Fibroblast of lung (primary cell): ENCODE data around the gene FRA10AC1. TPM values are rescaled to one million over a fixed set of nuclear protein-coding genes. Genes with fewer than 3 reads are reported as not detected.

Experiments used
- DNase-seq, 2 donors: peaks; one replicate each; pipeline versions ENCODE4 v3.0.0 to v3.0.0-alpha.2; 2010; ENCODE audit warnings: low read depth in 2 of 2
- H2AFZ ChIP-seq: 2 replicates; pipeline ENCODE4 v1.5.1; 2012; ENCODE audit warnings: low read length, control low read depth, inconsistent platforms
- H3K27ac ChIP-seq: 2 replicates; pipeline ENCODE4 v1.5.1; 2011; ENCODE audit warnings: low read length, control low read depth; ENCODE audit not compliant: insufficient read depth
- H3K27me3 ChIP-seq: 2 replicates; pipeline ENCODE4 v1.5.1; 2011; ENCODE audit warnings: mild to moderate bottlenecking, low read length; ENCODE audit not compliant: control insufficient read depth, insufficient read depth
- H3K36me3 ChIP-seq: 2 replicates; pipeline ENCODE4 v1.5.1; 2011; ENCODE audit warnings: low read length; ENCODE audit not compliant: control insufficient read depth, insufficient read depth
- H3K4me1 ChIP-seq: 2 replicates; pipeline ENCODE4 v1.5.1; 2011; ENCODE audit warnings: low read length; ENCODE audit not compliant: control insufficient read depth, insufficient read depth; ENCODE audit errors: extremely low read depth
- H3K4me2 ChIP-seq: 2 replicates; pipeline ENCODE4 v1.5.1; 2011; ENCODE audit warnings: low read length, control low read depth; ENCODE audit not compliant: insufficient read depth; ENCODE audit errors: extremely low read depth
- H3K4me3 ChIP-seq, 4 experiments: fragments of 200-600 bp in 1 of 4; sonication (generic) in 1 of 4; replicated peaks in 1 of 4; 2 replicates each; pipeline ENCODE4 v1.5.1; 2011 to 2016; ENCODE audit warnings: low read length in 4 of 4, low read depth in 3 of 4, mild to moderate bottlenecking in 3 of 4, control low read depth in 2 of 4, inconsistent platforms in 1 of 4, mixed read lengths in 1 of 4; ENCODE audit not compliant: insufficient read depth in 1 of 4; ENCODE audit errors: control extremely low read depth in 1 of 4
- H3K79me2 ChIP-seq: 2 replicates; pipeline ENCODE4 v1.5.1; 2012; ENCODE audit warnings: mild to moderate bottlenecking, low read length, inconsistent platforms; ENCODE audit not compliant: control insufficient read depth, insufficient read depth
- H3K9ac ChIP-seq: 2 replicates; pipeline ENCODE4 v1.5.1; 2011; ENCODE audit warnings: mild to moderate bottlenecking, low read length, control low read depth; ENCODE audit not compliant: insufficient read depth
- H3K9me3 ChIP-seq: 2 replicates; pipeline ENCODE4 v1.5.1; 2012; ENCODE audit warnings: low read depth, low read length; ENCODE audit not compliant: control insufficient read depth, insufficient read depth
- H4K20me1 ChIP-seq: 2 replicates; pipeline ENCODE4 v1.5.1; 2011; ENCODE audit warnings: low read length; ENCODE audit not compliant: control insufficient read depth, insufficient read depth; ENCODE audit errors: extremely low read depth
- EZH2 ChIP-seq: IDR thresholded peaks from 2 replicates; pipeline ENCODE4 v1.5.1; 2012; ENCODE audit warnings: low read length, control low read depth, mild to moderate bottlenecking; ENCODE audit errors: missing control alignments
- polyA plus RNA-seq, 2 donors: library from polyadenylated mRNA; depleted of rRNA in 1 of 2; stranded (reverse) in 1 of 2; unstranded in 1 of 2; fragments of >200 nt; gene quantifications; 2 replicates each; pipeline ENCODE4 v1.2.1, GENCODE V29; 2011 to 2012; ENCODE audit warnings: missing spikeins in 1 of 2
- total RNA-seq: library from RNA; depleted of rRNA; stranded (reverse); fragments of >200 nt; gene quantifications from 2 replicates; pipeline ENCODE4 v1.2.1, GENCODE V29; 2014
- TF ChIP-seq, protein P1 (sequence below), 2 donors: IDR thresholded peaks in 1 of 2; conservative IDR thresholded peaks in 1 of 2; 1 replicate in 1 of 2; 2 replicates in 1 of 2; pipeline ENCODE4 v1.5.1; 2011 to 2012; ENCODE audit warnings: low read length in 2 of 2, control low read depth in 1 of 2, inconsistent platforms in 1 of 2, low read depth in 1 of 2, mild to moderate bottlenecking in 1 of 2

FRA10AC1 gene
- total and polyA plus RNA-seq, 2 donors (not counting 1 experiment from before 2014, with no cell fraction given) = 7.1 to 9.4 TPM

DNA sequence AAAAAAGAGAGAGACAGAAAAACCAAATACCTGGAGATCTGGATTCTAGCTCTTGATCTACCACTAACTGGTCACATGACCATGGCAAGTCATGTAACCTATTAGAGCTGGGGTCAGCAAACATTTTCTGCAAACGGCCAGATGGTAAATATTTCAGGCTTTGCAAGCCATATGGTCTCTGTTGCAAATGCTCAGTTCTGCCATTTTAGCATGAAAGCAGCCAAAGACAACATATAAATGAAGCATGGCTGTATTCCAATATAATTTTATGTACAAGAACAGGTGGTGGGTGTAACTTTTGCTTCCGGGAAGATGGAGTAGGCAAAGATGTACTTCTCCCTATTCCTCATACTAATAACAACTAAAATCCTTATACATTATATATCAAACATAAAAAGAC lies 6.7 kb downstream of the FRA10AC1 start:
- Histone ChIP-seq H3K27ac (no peak overlapping the region), H3K27me3 (no peaks in the 10 kb centered on the region)

DNA sequence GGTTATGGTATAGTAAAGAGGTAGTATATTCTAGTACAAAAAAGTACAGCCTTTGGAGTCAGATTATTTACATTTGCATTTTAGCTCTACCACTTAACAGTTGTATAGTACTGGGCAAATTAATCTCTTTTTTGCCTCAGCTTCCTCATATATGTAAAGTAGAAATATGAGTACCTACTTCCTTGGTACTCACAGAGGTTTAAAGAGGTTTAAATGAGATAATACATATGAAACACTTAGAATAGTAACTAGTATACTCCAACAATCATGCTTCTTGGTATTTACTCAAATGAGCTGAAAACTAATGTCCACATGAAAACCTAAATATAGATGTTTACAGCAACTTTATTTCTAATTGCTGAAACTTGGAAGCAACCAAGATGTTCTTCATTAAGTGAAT lies 14.7 kb downstream of the FRA10AC1 start:
- Histone ChIP-seq H3K27me3 (no peaks in the 10 kb centered on the region), H3K4me1 (no peaks in the 10 kb centered on the region), H4K20me1 (no peaks in the 10 kb centered on the region), H3K36me3 (no peaks in the 10 kb centered on the region), H2AFZ (no peak overlapping the region), H3K9ac (no peak overlapping the region), H3K27ac (no peak overlapping the region), H3K79me2 (no peaks in the 10 kb centered on the region), H3K4me2 (no peak overlapping the region), H3K9me3 (no peaks in the 10 kb centered on the region), H3K4me3 (no peak overlapping the region)
- no peak for DNase-seq
- no peak for TF ChIP-seq EZH2
- TF ChIP-seq, protein P1, sequence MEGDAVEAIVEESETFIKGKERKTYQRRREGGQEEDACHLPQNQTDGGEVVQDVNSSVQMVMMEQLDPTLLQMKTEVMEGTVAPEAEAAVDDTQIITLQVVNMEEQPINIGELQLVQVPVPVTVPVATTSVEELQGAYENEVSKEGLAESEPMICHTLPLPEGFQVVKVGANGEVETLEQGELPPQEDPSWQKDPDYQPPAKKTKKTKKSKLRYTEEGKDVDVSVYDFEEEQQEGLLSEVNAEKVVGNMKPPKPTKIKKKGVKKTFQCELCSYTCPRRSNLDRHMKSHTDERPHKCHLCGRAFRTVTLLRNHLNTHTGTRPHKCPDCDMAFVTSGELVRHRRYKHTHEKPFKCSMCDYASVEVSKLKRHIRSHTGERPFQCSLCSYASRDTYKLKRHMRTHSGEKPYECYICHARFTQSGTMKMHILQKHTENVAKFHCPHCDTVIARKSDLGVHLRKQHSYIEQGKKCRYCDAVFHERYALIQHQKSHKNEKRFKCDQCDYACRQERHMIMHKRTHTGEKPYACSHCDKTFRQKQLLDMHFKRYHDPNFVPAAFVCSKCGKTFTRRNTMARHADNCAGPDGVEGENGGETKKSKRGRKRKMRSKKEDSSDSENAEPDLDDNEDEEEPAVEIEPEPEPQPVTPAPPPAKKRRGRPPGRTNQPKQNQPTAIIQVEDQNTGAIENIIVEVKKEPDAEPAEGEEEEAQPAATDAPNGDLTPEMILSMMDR (conservative IDR thresholded peaks at IDR 0.05 in 1 of 2, IDR thresholded peaks at IDR 0.05 in 1 of 2; ENCODE audit: low read depth in 1 of 2, low read length in 2 of 2) = no peak

More for the DNA sequence above, 6.7 kb downstream of the FRA10AC1 start:
- H3K9ac ChIP-seq = no peak overlapping the region
- H3K79me2 ChIP-seq = no peaks in the 10 kb centered on the region
- H3K9me3 ChIP-seq = no peaks in the 10 kb centered on the region
- H4K20me1 ChIP-seq = no peaks in the 10 kb centered on the region
- no peak overlapping the region for H3K4me3 ChIP-seq
- no peaks in the 10 kb centered on the region for H3K36me3 ChIP-seq
- no peaks in the 10 kb centered on the region for H3K4me1 ChIP-seq
- TF ChIP-seq, protein P1 (conservative IDR thresholded peaks at IDR 0.05 in 1 of 2, IDR thresholded peaks at IDR 0.05 in 1 of 2; ENCODE audit: low read depth in 1 of 2, low read length in 2 of 2) = no peak
- no peak for TF ChIP-seq EZH2
- peak in 1 of 2 donors; percentile 17 for DNase-seq
- no peak overlapping the region for H2AFZ ChIP-seq
- no peak overlapping the region for H3K4me2 ChIP-seq

DNA sequence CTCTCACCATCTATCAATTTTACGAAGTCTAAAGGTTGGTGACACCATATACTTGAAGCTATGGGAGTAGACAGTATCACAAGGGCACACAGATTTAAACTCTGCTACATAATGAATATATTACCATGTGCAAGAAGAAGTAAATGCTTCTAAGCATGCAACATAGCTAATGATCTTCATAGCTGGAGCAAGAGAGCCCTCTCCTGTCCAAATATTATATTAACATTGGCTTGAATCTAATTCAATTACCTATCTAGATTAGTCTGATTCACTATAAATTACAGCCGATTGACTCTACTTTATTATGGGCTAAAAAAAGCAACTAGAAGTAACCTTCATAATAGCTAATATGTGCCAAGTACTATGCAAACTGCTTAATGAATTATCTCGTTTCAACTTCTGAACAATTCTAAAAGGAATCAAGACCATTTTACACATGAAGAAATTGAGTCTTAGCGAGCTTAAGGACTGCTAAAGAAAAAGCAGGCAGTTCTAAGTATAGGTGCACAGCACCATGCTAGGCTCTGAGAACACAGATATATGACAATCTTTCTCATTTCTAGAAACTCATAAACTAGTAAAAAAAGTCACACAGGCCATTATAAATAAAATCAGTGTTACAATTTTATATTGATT lies 21.9 kb downstream of the FRA10AC1 start:
- Histone ChIP-seq H3K27me3 (no peaks in the 10 kb centered on the region), H3K9ac (no peak overlapping the region), H3K4me1 (no peaks in the 10 kb centered on the region), H3K79me2 (no peaks in the 10 kb centered on the region), H3K27ac (no peak overlapping the region), H2AFZ (no peak overlapping the region), H3K36me3 (no peaks in the 10 kb centered on the region), H3K9me3 (no peaks in the 10 kb centered on the region), H3K4me3 (no peak overlapping the region), H4K20me1 (no peaks in the 10 kb centered on the region), H3K4me2 (no peak overlapping the region)
- TF ChIP-seq, protein P1 (conservative IDR thresholded peaks at IDR 0.05 in 1 of 2, IDR thresholded peaks at IDR 0.05 in 1 of 2; ENCODE audit: low read depth in 1 of 2, low read length in 2 of 2) = peak; percentile 27 to 38
- TF ChIP-seq EZH2 = no peak
- peak; percentile 20 to 59 for DNase-seq
